Astrocyte (in vitro differentiated cells and primary cell): ENCODE data around the gene CSTF1.

Experiments
- CTCF ChIP-seq: IDR thresholded peaks from 2 replicates; pipeline ENCODE4 v1.5.1; 2011; ENCODE audit warnings: low read depth, mild to moderate bottlenecking, inconsistent platforms, low read length, moderate library complexity; ENCODE audit not compliant: insufficient read depth
- EZH2 ChIP-seq: IDR thresholded peaks from 2 replicates; pipeline ENCODE4 v1.6.1; 2012; ENCODE audit warnings: mild to moderate bottlenecking, low read length, inconsistent platforms; ENCODE audit not compliant: insufficient read depth

GRCh38 chr20:56412473-56412790 lies 20.0 kb downstream of the CSTF1 start:
- TF ChIP-seq CTCF (no peak), EZH2 (no peak)
